GM18870 (cell line): ENCODE measurements around the gene COX6A1.
A peak's percentile ranks its signal among the peaks of the same experiment; 100 is the strongest.
"Not testable (repeated sequence)": the region's sequence is repeated elsewhere in the genome, so short reads cannot be mapped to it uniquely, and the experiment has no call there.

Experiments used
- ATAC-seq: cut with Tn5 transposase; IDR thresholded peaks from one replicate; pipeline ENCODE4 v1.9.1; 2021; ENCODE audit warnings: moderate library complexity; ENCODE audit not compliant: unreplicated experiment

The COX6A1 gene

GRCh38 chr12:120425797-120426196 lies 12.1 kb upstream of the COX6A1 start:
- no peak for ATAC-seq

DNA sequence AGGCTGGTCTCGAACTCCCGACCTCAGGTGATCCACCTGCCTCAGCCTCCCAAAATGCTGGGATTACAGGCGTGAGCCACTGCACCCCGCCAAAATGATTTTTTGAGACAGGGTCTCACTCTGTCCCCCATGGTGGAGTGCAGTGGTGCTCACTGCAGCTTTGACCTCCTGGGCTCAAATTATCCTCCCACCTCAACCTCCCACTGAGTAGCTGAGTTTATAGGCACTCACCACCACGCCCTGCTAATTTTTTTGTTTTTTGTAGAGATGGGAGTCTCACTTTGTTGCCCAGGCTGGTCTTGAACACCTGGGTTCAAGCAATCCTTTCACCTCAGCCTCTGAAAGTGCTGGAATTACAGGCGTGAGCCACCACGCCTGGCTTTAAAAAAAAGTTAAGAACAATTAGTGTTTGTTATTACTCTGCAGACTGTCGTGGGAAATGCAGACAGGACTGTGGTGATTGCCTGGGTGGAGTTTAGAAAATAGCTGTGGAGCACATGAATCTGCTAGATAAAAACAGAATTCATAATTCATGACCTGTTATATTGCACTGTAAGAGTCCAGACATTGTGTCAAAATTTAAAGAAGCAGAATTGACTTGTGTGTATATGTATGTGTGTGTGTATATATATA lies 9.2 kb upstream of the COX6A1 start:
- ATAC-seq, result no peak

DNA sequence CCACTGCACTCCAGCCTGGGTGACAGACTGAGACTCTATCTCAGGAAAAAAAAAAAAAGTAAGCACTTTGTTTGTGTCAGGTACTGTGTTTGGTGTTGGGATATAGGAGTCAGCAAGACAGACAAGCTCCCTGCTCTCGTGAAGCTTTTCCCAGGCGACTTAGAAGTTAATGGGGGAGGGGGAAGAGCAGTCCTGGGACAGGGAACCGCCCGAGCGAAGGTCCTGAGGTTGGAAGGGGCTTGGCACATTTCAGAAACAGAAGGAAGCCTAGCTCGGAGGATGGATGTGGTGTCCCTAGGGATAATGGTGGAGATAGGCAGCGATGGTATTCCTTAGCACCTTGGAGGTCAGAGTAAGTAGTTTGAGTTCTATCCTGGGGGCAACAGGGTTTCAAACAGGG lies 8.5 kb upstream of the COX6A1 start:
- no peak for ATAC-seq

GRCh38 chr12:120432772-120433525 lies 5.0 kb upstream of the COX6A1 start:
- no peak for ATAC-seq

- ATAC-seq, result no peak
Observed at GRCh38 chr12:120438495-120439198, 734 bp downstream of the COX6A1 start.

GRCh38 chr12:120439646-120440247 lies 1.8 kb downstream of the COX6A1 start:
- ATAC-seq, result no peak

DNA sequence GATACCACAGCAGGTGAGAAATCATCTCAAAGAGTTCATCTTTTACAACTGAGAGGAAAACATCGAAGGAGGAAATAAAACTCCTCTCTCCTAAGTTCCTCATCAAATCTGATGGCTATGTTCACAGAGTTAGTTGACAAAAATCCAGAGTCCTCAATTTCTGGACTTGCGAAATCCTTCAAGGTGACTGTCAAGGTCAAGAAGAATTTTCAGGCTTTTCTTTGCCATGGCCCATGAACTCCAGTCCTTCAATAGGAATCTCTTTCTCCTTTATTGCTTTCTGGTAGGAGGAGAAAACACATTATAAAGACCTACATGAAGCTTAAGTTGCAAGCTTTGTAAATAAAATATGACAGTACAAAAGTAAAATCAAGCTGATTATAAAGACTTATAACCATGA lies 6.8 kb downstream of the COX6A1 start:
- no peak for ATAC-seq

- ATAC-seq, result peak; percentile 77
Observed at GRCh38 chr12:120445911-120446843, 8.3 kb downstream of the COX6A1 start, which contains the start of the genes GATC and TRIAP1. TSS of gene GATC (plus strand) at chr12:120446444. CDS start at chr12:120446481, 37 bp downstream. TSS of gene TRIAP1 (minus strand) at chr12:120446384. CDS start at chr12:120446372, 12 bp downstream.

DNA sequence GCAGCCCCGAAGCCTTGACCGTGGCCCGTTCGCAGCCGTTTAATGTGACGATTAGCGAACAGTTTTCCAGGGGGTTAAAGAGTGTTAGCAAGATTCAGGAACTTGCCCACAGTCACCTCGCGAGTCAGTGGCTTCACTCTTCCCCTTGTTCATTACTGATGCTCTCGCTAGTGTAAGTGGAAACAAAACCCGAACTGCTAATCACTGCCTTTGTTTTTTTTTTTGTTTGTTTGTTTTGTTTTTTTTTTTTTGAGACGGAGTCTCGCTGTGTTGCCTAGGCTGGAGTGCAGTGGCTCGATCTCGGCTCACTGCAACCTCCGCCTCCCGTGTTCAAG lies 8.9 kb downstream of the COX6A1 start:
- not testable (repeated sequence) for ATAC-seq

DNA sequence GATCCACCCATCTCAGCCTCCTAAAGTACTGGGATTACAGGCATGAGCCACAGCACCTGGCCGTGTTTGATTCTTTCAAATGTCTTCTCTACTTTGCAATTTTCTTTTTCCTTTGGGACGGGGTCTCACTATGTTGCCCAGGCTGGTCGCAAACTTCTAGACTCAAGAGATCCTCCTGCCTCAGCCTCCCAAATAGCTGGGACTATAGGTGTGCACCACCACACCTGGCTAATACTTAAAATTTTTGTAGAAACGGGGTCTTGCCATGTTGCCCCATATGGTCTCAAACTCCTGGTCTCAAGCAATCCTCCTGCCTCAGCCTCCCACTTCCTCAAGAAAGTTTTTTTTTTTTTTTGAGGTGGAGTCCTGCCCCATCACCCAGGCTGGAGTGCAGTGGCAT lies 10.1 kb downstream of the COX6A1 start:
- ATAC-seq, result no peak

DNA sequence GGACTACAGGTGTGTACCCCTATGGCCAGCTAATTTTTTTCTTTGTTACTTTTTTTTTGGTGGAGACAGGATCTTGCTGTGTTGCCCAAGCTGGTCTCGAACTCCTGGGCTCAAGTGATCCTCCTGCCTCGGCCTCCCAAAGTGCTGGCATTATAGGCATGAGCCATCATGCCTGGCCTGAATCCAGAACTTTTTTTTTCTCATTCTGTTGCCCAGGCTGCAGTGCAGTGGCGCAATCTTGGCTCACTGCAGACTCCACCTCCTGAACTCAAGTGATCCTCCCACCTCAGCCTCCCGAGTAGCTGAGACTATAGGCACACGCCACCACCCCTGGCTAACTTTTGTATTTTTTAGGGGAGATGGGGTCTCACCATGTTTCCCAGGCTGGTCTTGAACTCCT lies 14.6 kb downstream of the COX6A1 start:
- ATAC-seq, result not testable (repeated sequence)

DNA sequence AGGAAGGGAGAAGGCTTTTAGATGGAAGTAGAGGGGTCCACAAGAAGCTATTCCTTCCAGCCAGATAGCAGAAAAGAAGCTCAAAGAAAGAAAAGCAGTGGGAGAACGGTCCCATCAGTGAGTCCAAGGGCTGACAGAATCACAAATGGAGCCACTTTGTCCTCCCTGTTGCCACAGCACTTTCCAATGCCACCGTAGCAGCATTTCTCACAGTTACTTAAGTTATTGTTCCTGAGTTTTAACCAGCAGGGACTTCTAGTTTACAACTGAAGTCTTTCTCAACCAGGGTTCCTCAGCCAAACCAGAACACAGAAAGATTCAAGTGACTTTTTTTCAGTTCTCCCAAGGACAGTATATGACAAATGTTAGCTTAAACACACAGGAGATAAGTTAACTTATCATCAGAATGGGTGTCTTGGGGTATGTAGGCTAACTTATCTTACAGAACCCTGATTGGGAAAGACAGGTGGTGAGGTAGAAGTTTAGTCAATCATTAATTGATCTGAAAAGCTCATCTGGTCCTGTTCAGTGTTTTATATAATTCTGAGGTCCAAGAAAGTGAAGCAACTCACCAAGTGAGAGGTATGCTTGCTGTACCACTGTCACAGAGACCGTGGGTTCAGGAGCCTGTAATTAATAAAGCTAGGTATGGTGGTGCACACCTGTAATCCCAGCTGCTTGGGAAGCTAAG lies 15.3 kb downstream of the COX6A1 start:
- no peak for ATAC-seq

DNA sequence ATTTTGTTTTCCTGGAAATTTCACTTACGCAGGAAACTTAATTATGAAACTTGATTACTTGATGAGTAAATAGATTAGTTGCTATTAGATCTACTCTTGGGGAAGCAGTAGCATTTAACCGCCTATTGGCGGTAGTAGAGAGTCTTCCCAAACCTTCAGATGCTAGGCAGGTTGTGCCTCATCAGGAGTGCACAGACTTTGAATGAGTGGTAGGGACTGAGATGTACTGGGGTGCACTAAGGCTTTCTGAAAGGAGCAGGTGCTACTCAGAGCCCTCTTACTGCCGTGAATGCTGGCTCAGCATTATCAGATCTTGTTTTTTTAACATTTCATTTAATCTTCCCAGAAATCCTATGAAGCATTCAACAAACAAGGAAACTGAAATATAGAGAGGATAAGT lies 16.1 kb downstream of the COX6A1 start:
- no peak for ATAC-seq

DNA sequence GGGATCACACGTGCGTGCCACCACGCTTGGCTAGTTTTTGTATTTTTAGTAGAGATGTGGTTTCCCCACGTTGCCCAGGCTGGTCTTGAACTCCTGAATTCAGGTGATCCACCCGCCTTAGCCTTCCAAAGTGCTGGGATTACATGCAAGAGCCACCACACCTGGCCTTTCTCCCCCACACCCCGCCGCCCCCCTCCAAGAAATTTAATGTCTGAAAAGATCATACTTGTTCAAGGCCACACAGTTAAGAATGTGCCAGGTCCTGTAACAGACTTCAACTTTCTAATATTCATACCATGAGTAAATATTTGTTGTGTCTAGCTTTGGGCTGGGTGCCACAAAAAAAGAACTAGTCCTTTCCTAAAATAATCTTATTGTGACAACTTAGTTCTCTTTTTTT lies 17.4 kb downstream of the COX6A1 start:
- no peak for ATAC-seq

- ATAC-seq, result no peak
Observed at GRCh38 chr12:120457133-120457532, 19.2 kb downstream of the COX6A1 start.

- ATAC-seq, result no peak
Observed at GRCh38 chr12:120460157-120460556, 22.2 kb downstream of the COX6A1 start.

DNA sequence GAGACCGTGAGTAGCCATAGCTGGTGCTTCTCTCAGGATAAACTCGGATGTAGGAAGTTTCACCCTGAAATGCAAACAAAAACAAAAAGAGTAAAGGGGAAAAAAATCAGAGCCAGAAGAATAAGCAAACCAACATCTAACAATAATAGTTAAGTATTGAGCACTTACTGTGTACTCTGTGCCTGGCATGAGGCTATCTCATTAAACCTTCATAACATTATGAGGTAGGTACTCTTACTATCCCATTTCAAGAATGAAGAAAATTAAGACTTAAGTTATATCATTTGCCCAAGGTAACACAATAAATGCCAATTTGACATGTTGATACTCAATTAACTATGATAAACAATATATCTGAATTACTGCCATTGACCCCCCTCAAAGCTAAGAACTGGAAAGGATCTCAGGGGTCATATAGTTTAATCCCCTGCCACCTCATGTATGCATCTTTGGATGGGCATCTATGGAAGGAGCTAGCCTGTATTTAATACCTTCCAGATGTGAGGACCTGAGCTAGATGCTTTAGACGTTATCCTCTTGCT lies 24.3 kb downstream of the COX6A1 start:
- ATAC-seq, result no peak

GRCh38 chr12:120463712-120464111 lies 25.8 kb downstream of the COX6A1 start:
- ATAC-seq, result no peak

- ATAC-seq, result no peak
Observed at GRCh38 chr12:120465756-120466155, 27.8 kb downstream of the COX6A1 start.
